AG20443 (cell line): ENCODE measurements around the gene SMURF1.
"Not testable (repeated sequence)": the region's sequence is repeated elsewhere in the genome, so short reads cannot be mapped to it uniquely, and the experiment has no call there.

Experiments
- DNase-seq: peaks from one replicate; pipeline ENCODE4 v3.0.0; 2012; ENCODE audit warnings: low spot score, mixed read lengths

The SMURF1 gene

DNA sequence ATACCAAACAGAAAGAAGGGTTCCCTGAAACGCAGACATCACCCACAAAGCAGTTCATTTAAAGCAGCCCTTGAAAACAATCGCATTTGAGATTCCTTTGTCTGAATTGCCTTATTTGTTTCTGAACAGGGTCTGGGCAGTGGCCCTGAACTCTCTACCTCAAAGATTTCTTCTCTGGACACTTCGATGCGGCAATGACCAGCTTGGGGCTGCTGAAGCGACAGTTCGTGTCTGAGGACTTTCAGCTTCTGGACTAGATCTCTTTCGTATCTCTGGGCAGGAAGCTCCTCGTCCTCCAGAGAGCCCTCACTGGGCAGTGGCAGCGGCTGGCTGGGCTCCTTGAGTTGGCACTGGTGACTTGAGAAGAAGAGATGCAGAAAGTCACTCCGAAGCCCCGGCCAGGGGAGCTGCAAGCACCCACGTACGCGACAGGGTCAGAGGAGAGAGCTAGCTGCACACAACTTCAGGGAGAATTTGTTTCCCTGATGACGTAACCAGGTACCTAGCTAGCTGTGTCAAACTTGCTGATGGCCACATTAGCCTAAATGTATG lies 96.3 kb downstream of the SMURF1 start:
- DNase-seq: no peak

DNA sequence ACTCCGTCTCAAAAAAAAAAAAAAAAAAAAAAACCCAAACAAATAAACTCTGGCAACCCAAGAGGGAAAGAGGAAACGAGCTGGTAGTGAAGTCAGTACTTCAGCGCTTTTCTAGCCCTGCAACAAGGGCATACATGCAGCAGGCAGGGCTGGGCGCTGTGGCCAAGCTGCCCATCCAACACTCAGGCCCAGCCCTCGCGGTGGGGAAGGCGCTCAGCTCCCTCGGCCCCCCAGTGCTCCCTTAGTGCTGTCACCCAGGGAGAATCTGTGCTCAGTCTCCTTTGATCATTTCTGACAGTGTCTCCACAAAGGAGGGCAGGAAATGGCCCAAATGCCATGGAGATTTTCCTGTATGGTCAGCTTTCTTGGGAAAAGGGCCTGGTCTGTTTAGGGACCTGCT lies 97.2 kb downstream of the SMURF1 start:
- no peak for DNase-seq

DNA sequence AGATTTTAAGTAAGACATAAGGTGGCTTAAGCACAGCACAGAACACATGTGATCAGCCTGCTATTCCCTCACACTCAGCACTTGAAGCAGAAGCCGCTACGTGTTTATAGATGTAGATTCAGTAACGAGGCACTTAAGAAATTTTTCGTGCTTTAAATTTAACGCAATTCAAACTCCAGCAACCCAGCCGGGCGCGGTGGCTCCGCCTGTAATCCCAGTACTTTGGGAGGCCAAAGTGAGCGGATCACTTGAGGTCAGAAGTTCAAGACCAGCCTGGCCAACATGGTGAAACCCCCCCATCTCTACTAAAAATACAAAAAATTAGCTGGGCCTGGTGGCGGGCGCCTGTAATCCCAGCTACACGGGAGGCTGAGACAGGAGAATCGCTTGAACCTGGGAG lies 97.6 kb downstream of the SMURF1 start:
- not testable (repeated sequence) for DNase-seq

DNA sequence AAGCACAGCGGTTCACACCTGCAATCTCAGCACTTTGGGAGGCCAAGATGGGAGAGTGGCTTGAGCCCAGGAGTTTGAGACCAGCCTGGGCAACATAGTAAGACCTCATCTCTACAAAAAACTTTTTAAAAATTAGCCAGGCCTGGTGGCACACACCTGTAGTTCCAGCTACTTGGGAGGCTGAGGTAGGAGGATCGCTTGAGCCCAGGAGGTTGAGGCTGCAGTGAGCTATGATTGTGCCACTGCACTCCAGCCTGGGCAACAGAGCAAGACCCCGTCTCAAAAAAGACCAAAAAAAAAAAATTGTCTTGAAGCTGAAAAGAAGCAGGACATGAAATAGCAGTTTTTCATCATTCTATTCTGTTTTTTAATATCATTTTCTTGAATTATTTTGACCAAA lies 99.0 kb downstream of the SMURF1 start:
- DNase-seq: not testable (repeated sequence)

DNA sequence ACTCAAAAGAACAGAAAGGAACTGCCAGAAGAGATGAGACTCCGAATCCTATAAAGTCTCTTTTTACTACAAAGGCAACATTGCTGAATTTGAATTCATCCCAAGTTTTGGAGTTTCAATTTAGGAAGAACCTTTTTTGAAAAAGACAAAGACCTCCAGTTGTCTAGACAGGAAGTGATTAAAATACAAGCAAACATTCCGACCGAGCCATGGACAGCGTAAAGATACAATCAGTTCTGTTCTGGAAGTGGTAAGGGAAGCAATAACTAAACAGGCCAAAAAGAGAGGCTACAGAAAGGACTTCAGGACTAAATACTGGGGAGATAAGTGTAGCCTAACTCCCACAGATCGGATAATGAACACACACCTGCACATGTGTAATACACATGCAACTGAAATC lies 101.0 kb downstream of the SMURF1 start:
- no peak for DNase-seq

DNA sequence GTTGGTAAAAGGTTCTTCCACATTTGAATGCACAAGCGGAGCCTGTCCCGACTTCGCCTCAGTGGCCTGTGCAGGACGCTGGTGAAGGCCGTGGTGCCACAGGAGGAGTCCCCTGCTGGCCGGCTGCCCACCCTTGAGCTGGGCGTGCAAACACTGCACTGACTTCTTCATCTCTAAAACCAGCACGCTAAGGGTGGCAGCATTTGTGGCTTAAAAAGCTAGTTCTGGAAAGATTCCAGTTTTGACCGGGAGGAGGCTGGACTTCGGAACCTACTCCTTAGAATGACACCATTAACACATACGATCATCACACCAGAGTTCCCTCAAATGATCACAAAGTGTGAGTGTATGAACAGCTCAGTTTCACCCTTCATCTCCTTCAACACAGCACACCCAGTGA lies 102.4 kb downstream of the SMURF1 start:
- DNase-seq: no peak

DNA sequence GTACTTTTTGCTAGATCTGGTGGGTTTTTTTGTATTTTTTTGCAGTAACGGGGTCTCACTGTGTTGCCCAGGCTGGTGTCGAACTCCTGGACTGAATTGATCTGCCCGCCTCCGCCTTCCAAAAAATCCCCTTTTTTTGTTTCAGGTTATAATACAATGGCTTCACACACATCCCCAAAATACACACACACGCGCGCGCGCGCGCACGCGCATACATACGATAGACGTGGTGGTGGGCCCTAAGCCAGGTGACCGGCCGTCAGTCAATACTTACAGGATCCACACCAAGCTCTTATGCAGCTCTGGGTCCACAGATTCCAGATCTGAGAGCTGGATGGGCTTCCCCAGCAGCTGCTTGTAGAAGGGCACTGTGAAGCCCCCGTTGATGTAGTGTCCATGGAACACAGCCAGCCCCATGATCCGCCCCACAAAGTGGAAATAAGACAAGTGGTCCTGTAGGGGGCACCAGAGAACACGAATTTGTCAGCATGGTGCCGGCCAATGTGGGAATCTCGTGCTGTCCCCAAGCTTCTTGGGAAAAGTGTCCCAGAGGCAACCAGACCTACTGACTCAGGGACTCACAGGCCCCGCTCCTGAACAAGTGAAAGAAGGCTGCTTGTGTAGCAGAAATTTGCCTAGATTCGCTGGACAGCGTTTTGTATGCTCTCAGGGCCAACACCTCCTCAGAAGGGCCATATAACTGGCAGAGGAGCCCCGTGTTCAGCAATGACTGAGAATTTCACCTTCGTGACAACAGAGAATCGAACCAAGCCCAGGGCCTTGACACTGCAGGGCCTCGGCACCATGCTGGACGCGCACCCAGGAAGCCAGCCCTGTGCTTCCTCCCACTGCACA lies 103.6 kb downstream of the SMURF1 start:
- DNase-seq: peak; percentile 93

DNA sequence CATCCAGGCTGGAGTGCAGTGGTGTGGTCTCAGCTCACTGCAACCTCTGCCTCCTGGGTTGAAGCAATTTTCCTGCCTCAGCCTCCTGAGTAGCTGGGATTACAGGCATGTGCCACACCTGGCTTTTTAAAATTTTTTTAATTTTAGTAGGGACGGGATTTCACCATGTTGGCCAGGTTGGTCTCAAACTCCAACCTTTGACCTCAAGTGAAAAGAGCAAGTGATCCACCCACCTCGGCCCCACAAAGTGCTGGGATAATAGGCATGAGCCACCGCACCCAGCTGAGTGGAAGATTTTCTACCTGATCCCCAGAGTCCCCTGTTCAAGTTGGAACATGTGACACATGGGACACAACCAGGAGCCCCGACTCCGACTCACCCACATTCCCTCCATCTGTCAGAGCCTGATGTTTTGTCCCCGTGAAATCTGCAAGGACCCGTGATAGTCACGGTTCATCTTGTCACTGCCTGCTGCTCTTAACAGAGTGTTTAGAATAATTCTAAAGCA lies 104.5 kb downstream of the SMURF1 start:
- no peak for DNase-seq

DNA sequence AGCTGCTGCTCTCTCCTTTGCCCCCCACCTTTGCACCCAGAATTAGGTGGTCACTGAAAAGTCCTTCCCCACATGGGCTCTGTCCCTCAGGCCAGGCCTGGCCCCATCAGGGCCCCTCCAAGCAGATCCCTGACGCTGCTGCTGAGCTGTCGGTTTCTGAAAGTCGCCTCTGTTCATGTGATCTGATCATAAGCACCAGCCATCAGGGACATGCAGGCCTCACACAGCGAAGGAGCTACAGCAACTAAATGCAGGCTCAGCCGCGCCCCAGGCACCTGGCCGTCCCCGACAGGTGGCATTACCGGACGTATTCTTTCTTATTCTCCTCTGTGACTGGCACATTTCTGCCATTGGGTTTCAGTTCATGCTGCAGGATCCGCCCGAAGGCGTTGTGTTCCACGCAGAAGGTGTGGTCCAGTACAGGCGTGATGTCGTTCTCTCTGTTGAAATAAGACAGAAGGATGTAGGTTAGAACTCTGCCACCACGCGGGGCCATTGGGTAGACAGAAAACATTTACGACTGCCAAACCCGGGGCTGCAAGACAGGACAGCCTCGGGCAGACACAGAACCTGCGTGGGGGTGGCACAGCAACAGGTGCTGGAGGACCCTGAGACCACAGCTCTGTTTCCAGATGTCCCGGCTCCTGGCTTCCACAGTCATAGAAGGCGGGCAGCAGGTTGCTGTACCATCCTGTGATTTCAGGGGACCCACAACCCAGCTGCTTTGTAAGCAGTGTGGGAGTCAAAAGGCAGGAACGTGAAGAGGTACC lies 105.6 kb downstream of the SMURF1 start:
- no peak for DNase-seq

DNA sequence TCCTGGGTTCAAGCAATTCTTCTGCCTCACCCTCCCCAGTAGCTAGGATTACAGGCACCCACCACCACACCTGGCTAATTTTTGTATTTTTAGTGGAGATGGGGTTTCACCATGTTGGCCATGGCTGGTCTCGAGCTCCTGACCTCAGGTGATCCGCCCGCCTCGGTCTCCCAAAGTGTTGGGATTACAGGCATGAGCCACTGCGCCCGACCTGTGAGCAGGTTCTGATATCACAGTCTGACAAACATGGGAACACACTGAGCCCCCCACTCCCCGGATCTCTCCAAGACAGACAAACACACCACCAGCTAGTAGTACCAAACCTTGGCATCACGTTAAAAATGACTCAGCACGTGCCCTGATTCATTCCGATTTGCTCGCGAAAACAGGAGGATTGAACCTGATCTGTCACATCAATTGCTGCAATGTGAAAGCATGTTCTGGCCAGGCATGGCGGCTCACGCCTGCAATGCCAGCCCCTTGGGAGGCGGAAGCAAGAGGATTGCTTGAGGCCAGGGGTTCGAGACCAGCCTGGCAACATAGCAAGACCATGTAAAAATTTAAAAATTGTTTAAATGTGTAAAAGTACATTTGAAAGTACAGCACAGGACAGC lies 106.5 kb downstream of the SMURF1 start:
- no peak for DNase-seq

DNA sequence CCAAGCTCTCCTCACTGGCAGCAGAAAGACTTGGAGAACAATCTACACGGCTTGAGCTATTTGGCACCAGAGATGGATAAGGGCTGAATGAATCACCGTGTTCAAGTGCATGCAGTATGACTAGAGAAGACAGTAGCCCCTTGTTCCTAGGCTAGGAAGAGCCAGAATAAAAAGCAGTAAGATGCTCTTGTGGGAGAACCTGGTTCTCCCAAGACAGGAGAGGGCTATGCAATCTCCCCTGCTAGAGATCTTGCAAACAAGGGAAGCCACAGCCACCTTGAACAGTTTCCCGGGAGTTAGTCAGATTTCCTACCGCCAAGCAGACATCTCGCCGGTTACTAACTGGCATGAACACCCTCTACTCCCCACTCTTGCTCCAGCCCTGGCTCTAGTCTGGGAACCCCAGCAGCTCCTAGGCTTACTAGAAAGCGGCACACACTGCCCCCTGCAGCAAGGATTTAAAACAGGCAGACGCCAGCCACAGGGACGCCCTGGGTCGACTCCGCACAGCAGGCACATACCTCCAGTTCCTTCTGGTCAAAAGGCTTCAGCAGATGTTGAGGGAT lies 107.3 kb downstream of the SMURF1 start:
- DNase-seq: peak; percentile 70

DNA sequence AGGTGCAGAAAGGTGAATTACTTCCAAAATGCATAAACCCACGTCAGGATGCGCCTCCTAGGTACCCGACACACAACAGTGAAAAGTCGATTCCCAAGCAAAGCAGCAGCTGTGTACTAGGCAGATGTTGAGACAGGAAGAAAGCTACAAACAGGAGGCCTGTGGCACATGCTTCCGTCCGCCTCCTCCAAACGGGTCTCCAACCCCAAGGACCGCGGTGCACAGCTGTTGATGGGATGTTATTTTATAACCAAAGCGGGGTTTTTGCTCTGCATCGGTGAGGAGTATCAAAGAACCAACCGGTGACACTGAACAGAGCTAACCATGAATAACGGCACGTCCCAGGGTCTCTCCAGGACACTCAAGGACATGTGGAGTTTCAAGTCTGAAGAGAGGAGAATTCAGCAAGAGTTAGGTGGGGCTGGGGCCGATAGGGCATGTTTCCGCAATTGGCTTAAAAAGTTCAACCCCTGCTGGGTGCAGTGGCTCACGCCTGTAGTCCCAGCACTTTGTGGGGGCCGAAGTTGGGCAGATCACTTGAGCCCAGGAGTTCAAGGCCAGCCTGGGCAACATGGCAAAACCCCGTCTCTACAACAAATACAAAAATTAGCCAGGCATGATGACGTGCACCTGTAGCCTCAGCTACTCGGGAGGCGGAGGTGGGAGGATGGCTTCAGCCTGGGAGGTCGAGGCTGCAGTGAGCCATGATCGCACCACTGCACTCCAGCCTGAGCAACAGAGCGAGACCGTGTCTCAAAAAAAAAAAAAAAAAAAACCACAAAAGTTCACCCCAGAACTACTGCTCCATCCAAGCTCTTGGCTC lies 108.0 kb downstream of the SMURF1 start:
- DNase-seq: no peak

DNA sequence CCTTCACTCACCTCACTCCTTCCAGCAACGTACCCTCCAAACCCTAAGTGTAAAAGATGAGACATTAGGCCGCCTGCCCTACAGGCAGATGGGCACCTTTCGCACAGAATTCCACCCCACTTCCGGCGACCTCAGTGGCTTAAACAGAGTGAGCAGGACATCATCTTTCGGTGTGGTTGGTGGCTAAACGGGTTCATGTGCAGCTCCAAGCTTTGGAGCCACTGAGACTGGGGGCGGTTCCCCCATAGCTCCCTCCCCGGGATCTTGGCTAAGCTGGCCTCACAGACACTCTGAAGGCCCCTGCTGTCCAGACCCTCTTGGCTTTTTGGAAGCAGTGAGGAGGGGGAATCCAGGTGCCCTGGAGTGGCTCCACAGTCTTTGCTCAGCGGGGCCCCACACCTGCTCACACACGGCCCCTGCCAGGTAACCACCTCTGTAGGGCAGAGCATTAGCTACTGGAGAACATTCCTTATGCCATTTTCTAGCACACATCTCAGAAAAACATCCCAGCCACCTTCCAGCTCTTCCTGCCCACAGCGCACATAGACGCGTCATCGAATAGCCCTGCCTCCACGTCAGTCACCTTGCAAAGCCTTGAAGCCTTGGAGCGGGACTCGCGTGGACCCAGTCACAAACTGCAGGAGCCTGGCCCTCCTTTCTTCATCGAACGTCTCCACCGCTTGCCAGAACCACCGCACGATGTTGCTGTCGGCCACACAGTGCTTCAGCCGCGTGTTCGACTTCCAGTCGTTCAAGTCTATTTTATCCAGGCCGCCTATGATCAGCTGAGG lies 108.8 kb downstream of the SMURF1 start:
- DNase-seq: no peak

DNA sequence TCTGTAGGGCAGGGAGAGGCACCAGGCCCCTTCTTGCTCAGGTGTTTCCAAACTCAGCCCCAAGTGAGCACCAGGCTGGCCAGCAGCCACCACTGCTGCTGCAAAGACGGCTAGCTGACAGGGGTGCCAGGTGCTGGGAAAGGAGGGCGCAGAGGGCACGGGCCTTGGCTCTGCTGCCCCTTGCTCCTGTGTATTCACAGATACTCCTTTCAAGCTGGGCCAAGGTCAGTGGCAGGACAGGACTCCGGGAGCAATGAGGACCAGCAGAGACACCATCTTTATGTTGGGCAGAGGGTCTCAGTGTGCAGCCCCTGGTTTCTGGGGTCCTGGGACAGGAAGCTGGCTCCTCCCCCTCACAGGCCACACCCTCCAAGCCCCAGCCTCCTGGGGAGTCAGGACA lies 110.1 kb downstream of the SMURF1 start:
- DNase-seq: no peak

DNA sequence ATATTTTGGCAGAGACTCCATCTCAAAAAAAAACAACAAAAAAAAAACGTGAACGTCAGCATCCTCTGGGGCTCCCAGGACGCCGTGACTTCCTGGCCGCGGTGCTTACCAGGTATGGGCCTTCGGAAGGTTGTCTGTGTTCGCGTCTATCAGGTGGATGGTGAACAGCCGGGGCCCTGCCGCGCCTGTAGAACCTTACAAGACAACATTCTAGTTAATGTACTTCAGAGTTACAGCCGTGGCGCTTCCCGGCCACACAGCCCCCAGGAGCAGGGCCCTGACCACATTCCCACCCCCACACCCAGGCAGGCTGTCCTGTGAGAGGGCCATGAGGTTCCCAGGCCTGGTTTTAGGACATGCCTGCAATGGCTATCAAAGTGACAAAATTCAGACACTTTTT lies 111.0 kb downstream of the SMURF1 start:
- no peak for DNase-seq

DNA sequence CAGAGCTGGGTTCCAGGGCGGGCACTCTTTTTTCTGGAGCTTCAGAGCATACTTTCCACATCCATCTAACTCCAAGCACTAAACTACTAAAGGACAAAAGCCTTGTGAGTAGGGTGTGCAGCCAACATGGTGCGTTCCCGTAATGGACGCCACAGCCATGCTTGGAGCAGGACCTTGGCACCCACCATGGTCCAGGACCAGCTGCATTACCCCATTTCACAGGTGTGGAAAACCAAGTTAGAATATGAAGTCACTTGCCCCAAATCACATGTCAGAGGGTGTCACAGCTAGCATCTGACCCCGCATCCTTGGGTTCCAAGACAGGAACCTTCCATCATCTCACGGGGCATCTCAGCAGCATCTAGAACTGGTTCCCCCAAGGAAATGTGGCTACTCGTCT lies 112.4 kb downstream of the SMURF1 start:
- DNase-seq: no peak

DNA sequence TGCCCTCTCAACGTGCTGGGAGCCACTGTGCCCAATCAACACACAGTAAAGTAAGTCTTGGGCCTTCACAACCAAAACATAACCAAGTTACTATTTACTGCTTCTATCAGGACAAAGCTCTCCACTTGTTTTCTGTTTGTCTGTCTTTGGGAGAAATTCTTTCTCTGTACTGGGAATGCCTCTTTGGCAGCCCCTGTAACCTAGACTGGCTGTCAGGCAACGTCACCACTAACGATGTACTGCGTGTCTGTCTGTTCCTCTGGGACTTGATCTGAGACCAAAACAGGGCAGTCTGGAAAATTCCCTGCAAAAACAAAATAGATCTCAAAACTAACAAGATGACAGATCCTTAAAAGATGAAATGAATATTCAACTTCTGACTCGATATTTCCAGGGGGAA lies 113.0 kb downstream of the SMURF1 start:
- peak; percentile 56 for DNase-seq

DNA sequence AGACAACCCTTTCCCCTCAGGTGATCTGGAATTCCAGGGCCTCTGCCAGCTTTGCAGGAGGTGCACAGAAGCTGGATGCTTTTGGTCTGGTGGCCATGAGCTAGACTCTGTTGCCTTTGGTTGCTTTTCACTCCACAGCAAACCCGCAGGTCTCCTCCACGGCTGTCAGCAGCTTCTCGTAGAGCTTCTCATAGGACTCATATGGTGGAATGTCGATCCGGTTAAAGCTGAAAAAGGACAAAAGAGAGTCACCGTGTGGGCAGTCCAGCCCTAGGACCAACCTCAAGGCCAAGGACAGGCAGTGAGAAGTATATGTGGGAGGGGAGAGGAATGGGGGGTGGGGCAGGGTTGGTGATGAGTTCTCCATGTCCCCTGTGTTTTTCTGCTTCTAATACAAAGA lies 113.5 kb downstream of the SMURF1 start:
- no peak for DNase-seq

DNA sequence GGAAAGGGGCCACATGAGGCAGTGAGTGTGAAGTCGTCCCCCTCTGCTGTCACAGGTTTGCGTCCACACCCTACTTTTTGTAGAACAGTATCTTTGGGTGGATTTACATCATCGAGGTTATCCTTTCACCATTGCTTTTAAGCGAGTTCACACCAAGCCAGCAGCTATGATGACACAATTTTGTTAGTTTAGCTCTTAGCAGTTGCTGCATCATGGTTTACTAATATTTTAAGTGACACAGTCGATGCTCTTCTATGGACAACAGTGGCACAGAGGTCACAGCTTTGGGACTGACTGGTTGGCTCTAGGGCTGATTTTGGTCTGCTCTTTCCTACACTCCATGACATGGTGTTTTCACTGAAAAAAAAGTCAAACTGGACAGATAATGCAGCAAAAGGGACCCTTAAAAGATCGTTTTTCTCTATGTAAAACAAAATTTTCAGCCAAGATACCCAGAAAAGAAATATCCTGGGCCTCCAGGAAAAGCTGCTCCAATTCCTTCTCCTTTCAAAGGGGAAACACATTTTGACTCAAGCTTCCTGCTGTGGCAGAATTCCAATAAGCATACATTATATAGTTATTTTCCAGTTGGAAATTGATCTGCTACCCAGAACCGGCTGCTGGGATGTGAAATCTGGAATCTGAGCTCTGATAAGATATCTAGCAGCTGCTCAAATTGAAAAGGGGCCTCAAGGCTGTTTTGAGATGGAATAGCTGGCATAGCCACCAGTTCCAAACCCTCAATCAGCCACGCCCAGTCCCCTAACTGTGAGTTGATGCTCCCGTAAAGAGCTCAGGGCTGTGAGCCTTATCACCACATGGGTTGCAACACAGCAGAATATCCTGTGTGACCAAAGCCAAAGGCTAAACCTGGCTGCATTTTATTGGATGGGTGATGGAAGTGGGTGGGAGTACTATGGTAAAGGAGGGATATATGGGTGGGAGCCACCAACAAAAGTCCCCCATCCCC lies 114.2 kb downstream of the SMURF1 start:
- DNase-seq: no peak
